HUDEP-2 (cell line): ENCODE measurements around the gene C17orf100.

Source experiments
- DNase-seq, 76 experiments: peaks; one replicate each; lab custom pipeline; 2025; ENCODE audit not compliant: unreplicated experiment in 76 of 76; lab: John Stamatoyannopoulos, UW

The C17orf100 gene

GRCh38 chr17:6651354-6651918 lies at the start of gene C17orf100, which contains the start of gene MED31:
Gene C17orf100, plus strand, starts transcription at chr17:6651762. Its CDS starts 152 bp downstream, at chr17:6651914.
Gene MED31, minus strand, starts transcription at chr17:6651605. Its CDS starts 77 bp downstream, at chr17:6651528.
- DNase-seq: peak in 74 of 76 experiments; percentile 33 to 97 (median 89)

- no peak for DNase-seq
Measured at GRCh38 chr17:6602141-6602540, 49.4 kb upstream of the C17orf100 start.

GRCh38 chr17:6603744-6604325 lies 47.7 kb upstream of the C17orf100 start:
- DNase-seq: no peak

- no peak for DNase-seq
Measured at GRCh38 chr17:6605142-6605541, 46.4 kb upstream of the C17orf100 start.

- DNase-seq: no peak
Measured at GRCh38 chr17:6608321-6608720, 43.2 kb upstream of the C17orf100 start.

GRCh38 chr17:6610011-6610410 lies 41.6 kb upstream of the C17orf100 start:
- no peak for DNase-seq

GRCh38 chr17:6611231-6611630 lies 40.3 kb upstream of the C17orf100 start:
- DNase-seq: no peak

- DNase-seq: no peak
Measured at GRCh38 chr17:6623941-6624340, 27.6 kb upstream of the C17orf100 start.

GRCh38 chr17:6626616-6627015 lies 24.9 kb upstream of the C17orf100 start:
- no peak for DNase-seq

GRCh38 chr17:6627019-6627418 lies 24.5 kb upstream of the C17orf100 start:
- no peak for DNase-seq

GRCh38 chr17:6630390-6630789 lies 21.2 kb upstream of the C17orf100 start:
- DNase-seq: no peak

- DNase-seq: no peak
Measured at GRCh38 chr17:6632530-6632929, 19.0 kb upstream of the C17orf100 start.

- DNase-seq: no peak
Measured at GRCh38 chr17:6633263-6633662, 18.3 kb upstream of the C17orf100 start.

GRCh38 chr17:6636105-6636504 lies 15.5 kb upstream of the C17orf100 start:
- DNase-seq: no peak

GRCh38 chr17:6636616-6637457 lies 14.7 kb upstream of the C17orf100 start:
- no peak for DNase-seq

GRCh38 chr17:6637458-6637840 lies 14.1 kb upstream of the C17orf100 start:
- DNase-seq: no peak

GRCh38 chr17:6638046-6638908 lies 13.3 kb upstream of the C17orf100 start:
- peak in 42 of 76 experiments; percentile 8 to 65 (median 30) for DNase-seq

GRCh38 chr17:6639014-6639585 lies 12.5 kb upstream of the C17orf100 start:
- no peak for DNase-seq

- DNase-seq: peak in 12 of 76 experiments; percentile 11 to 61 (median 30)
Measured at GRCh38 chr17:6639586-6640535, 11.7 kb upstream of the C17orf100 start.
